Measurements from ENCODE around the gene FOXO6.

Gene FOXO6

DNA sequence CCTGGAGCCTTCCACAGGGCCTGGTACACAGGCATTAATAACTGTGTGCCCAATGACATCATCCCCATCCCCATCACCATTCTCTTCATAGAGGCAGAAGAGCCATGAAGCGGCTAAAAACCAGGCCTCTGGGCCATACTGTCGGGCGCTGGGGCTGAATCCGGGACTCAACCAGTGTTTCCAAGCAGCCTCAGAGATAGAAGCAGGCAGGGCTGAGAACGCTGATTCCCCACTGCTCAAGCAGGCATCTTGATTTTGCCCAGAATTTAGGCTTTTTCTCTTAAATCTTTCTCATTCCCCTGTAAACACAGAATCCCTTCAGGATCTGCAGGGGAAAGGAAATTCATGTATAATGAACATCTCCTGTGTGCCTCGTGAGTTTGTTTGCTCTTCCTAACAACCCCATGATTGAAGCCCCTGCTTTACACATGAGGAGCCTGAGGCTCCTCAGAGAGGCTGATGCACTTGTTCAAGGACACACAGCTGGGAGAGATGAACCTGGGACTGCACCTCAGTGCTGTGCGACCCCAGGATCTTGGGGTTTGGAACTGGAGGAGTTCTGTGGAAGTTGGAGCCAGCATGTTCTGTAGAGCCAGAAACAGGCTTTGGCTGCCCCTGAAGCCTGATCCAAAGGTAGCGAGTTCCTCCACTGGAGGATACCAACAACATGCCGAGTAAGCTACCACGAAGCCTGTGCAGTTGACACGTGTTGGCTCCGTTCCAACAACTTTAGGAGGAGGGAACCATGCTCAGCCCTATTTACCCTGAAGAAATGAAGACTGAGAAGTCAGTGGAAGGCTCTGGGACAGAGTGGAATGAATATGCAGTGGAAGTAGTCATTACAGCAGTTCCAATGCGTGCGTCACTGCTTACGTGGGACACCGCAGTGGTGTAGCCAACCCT is 67.8 kb downstream of the FOXO6 start:
- no peak for FAIRE-seq

DNA sequence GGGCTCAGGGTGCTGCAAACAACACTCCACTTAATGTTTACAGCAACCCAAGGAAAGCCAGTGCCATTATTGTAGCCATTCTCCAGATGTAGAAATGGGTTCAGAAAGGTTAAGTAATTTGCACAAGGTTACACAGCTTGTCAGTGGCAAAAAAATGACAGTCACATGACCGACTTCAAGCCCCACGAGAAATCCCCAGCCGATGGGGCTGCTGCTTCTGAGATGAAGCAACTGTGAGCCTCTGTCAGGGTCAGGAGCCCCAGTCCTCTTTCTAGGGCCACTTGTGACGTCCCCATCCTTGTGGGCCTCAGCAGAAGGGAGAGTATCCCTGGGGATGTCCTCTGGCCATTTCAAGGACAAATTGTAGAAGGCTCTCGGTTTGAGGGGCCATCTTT is 68.4 kb downstream of the FOXO6 start:
- no peak for FAIRE-seq

DNA sequence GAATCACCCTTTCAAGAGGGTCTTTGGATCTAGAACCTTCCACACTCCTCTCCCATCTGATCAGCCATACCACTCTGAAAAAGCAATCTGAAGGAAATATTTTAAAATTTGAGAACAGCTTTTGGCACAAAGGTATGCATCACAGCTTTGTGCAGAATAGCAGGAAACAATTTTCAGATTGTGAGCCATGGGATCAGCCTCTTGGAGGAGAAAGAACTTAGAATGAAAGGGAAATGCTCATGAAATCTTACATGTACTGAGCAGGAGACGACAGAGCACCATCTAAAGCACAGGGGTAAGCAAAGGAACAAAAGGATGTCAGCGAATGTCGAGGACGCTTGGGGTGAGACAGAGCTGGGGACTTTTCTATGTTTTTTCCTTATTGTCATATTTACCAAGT is 68.8 kb downstream of the FOXO6 start:
- no peak for FAIRE-seq

DNA sequence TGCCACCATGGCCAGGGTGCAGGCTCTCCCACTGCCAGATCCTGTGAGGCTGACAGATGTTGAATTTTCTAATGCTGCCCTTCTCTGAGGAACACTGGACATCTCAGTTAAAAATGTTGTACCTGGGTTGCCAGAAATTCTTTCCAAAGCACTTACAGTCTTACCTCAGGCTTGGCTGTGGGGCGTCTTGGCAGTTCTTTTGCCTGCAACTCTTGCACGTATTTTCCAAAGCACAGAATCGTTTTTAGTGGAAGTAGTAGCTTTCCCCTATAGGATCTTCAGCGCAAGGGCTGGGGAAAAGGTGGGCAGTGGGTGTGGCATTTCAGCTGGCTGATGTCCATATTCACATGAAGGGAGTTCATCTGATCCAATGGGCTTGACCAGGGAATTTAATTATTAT is 69.3 kb downstream of the FOXO6 start:
- FAIRE-seq = no peak

- no peak for FAIRE-seq
Measured at GRCh38 chr1:41431490-41432350, 70.5 kb downstream of the FOXO6 start.
